Hepatocyte (in vitro differentiated cells): ENCODE measurements around the gene XPR1.

Experiments
- CTCF ChIP-seq: fragments of 200-600 bp; sonication (generic); IDR thresholded peaks from 2 replicates; pipeline ENCODE4 v1.5.1; 2016; ENCODE audit warnings: antibody characterized with exemption, mild to moderate bottlenecking; ENCODE audit not compliant: poor library complexity
- EZH2 ChIP-seq: fragments of 200-600 bp; sonication (generic); IDR thresholded peaks from 2 replicates; pipeline ENCODE4 v1.6.1; 2016; ENCODE audit warnings: antibody characterized with exemption, mild to moderate bottlenecking, borderline replicate concordance
- EZH2phosphoT487 ChIP-seq: fragments of 200-600 bp; sonication (generic); IDR thresholded peaks from one replicate; pipeline ENCODE4 v1.6.1; 2018; ENCODE audit warnings: antibody characterized with exemption, mild to moderate bottlenecking, low read depth, moderate library complexity; ENCODE audit not compliant: unreplicated experiment, severe bottlenecking

- TF ChIP-seq CTCF (no peak), EZH2phosphoT487 (no peak), EZH2 (no peak)
Observed at GRCh38 chr1:180585994-180586359, 45.8 kb upstream of the XPR1 start.
